ENCODE measurements around the gene GLP2R.

The GLP2R gene

DNA sequence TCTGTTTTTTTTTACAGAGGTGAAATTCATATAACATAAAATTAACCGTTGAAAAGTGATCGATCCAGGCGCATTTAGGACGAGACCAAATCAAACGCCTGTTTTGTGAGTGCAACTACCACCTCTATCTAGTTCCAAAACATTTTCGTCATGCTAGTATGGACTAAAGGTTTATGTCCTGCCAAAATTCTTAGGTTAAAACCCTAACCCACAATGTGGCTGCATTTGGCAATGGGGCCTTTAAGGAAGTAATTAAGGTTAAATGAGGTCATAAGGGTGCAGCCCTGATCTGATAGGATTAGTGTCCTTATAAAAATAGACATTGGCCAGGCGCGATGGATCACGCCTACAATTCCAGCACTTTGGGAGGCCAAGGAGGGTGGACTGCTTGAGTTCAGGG, 112.2 kb downstream of the GLP2R start:
- DNase-seq (ENCODE audit: low read depth), result peak; percentile 72
- no peak overlapping the region for H3K4me3 ChIP-seq (ENCODE audit: low read length)
- TF ChIP-seq, protein P1, sequence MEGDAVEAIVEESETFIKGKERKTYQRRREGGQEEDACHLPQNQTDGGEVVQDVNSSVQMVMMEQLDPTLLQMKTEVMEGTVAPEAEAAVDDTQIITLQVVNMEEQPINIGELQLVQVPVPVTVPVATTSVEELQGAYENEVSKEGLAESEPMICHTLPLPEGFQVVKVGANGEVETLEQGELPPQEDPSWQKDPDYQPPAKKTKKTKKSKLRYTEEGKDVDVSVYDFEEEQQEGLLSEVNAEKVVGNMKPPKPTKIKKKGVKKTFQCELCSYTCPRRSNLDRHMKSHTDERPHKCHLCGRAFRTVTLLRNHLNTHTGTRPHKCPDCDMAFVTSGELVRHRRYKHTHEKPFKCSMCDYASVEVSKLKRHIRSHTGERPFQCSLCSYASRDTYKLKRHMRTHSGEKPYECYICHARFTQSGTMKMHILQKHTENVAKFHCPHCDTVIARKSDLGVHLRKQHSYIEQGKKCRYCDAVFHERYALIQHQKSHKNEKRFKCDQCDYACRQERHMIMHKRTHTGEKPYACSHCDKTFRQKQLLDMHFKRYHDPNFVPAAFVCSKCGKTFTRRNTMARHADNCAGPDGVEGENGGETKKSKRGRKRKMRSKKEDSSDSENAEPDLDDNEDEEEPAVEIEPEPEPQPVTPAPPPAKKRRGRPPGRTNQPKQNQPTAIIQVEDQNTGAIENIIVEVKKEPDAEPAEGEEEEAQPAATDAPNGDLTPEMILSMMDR (conservative IDR thresholded peaks at IDR 0.05; ENCODE audit: low read length), result no peak

DNA sequence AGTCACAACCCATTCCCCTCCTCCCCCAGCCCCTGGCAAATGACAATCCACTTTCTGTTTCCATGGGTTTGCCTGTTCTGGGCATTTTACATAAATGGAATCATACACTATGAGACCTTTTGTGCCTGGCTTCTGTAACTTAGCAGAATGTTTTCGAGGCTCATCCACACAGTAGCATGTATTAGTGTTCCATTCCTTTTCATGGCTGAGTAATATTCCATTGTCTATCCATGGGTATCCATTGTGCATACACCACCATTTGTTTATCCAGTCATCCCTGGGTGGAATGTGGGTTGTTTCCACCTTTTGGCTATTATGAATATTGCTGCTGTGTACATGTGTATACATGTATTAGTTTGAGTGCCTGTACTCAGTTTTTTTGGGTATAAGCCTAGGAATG, 113.0 kb downstream of the GLP2R start:
- DNase-seq (ENCODE audit: low read depth), result no peak
- H3K4me3 ChIP-seq (ENCODE audit: low read length), result no peak overlapping the region
- TF ChIP-seq, protein P1 (conservative IDR thresholded peaks at IDR 0.05; ENCODE audit: low read length), result no peak

- no peak overlapping the region for H3K4me3 ChIP-seq (ENCODE audit: low read length)
- TF ChIP-seq, protein P1 (conservative IDR thresholded peaks at IDR 0.05; ENCODE audit: low read length), result no peak
- DNase-seq (ENCODE audit: low read depth), result no peak
Observed at GRCh38 chr17:9940841-9941240, 115.1 kb downstream of the GLP2R start.

DNA sequence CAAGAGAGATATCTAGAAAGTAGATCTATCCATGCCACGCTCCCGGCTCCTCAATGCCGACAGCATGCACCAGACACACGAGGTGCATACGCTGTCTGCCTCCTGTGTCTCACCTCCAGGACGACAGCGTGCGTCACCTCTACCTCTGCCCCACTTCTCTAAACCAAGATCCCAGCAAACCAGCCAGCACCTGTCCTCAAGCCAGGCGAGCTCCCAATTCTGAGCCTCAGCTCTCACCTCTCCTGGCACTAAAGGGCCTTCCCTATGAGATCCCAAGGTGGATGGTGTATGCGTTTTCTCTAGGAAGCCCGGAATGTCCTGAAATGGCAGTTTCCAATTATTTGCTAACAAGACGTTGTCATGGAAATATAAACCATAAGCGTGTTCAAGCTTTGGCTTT, 115.6 kb downstream of the GLP2R start:
- DNase-seq (ENCODE audit: low read depth), result no peak
- TF ChIP-seq, protein P1 (conservative IDR thresholded peaks at IDR 0.05; ENCODE audit: low read length), result no peak
- no peak overlapping the region for H3K4me3 ChIP-seq (ENCODE audit: low read length)
